Hematopoietic multipotent progenitor cell (in vitro differentiated cells): ENCODE measurements around the gene CDC42BPA. TPM values are rescaled to one million over a fixed set of nuclear protein-coding genes. Genes with fewer than 3 reads are reported as not detected.
"Not testable (repeated sequence)": the region's sequence is repeated elsewhere in the genome, so short reads cannot be mapped to it uniquely, and the experiment has no call there.

ENCODE experiments used
- DNase-seq, 3 donors: peaks; one replicate each; pipeline ENCODE4 v3.0.0-alpha.2; 2011 to 2015; ENCODE audit warnings: low read depth in 2 of 3, low spot score in 2 of 3
- total RNA-seq: library from RNA; depleted of rRNA; stranded (reverse); fragments of >200 nt; gene quantifications from one replicate; pipeline ENCODE4 v1.2.3, GENCODE V29; 2012

The CDC42BPA gene
- total RNA-seq, 1 donor, result 10.2 TPM

GRCh38 chr1:227311389-227312001 is 6.8 kb downstream of the CDC42BPA start:
- no peak for DNase-seq

DNA sequence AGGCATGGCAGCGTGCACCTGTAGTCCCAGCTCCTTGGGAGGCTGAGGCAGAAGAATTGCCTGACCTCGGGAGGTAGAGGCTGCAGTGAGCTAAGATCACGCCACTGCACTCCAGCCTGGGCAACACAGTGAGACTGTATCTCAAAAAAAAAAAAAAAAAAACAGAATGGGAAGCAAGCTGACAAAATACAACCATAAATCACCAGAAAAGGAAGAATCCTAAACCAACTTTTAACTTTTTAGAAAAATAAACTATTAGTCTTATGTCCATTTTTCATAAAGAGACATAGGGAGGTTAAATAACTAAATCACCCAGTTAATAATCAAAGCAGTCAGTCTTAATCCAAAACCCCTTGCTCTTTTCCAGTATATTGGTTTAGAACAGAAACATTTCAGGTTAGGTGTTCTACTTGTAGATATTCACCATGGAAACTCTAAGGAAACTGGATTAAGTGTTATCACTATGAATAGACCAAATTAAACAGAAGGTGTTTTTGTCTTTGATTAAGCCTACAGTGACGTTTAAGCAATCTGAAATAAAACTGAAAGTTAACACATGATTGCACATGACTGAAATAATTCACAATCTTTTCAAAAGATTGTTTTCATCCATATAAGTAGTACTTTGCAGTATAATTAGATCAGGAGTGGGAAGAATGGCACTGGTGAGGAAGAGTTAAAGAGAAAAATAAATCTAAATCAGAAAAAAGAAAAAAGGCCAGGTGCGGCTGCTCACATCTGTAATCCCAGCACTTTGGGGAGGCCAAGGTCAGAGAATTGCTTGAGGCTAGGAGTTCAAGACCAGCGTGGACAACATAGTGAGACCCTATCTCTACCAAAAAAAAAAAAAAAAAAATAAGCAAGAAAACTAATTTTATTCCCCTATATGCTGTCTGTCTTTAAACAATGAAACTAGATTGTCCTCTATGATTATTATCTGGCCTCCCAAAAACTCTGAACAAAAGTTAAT is 9.6 kb downstream of the CDC42BPA start:
- DNase-seq, result no peak

DNA sequence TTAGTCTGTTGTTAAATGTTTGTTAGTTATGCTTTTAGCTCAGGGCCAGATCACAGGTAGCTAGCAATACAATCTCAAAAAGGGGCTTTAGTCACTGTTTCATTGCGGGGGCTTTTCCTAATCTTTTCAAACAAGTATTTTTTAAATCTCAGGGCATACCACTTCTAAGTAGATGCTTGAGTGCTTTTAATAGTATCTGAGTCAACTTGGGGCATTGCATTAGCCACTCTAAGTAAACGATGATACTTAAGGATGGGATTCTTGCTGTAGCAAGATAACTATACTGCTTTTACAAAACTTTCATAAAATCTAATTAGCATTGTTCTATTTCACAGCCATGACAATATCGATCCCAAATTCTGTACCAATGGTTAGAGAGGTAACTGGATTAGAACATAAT is 11.6 kb downstream of the CDC42BPA start:
- no peak for DNase-seq

DNA sequence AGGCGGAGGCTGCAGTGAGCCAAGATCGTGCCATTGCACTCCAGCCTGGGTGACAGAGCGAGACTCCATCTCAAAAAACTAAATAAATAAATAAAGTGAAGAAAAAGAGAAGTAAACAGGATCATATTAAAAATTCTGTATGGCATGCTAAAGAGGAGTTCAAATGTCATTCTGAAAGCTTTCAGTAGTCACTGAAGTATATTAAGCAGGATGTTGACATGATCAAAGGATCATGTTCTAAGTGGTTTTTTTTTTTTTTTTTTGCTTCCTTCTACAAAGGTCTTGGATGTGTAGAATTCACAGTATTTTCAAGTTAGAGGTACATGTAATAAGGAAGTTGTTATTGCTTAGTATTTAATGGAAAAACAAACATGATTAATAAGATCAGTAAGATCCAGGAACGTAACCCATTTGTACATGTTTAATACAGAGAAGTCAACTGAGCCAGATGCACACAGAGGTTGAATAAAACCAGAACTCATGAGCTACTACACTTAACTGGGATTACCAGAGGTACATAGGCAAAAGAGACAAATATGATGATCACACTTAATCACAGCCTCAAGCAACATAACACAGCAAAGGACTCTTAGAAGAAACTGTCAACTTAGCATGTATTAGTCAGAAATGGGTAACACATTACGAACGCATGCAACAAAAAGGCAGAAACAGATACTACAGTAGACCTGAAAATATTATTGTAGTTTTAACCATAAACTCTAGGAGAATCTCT is 12.2 kb downstream of the CDC42BPA start:
- DNase-seq, result no peak

DNA sequence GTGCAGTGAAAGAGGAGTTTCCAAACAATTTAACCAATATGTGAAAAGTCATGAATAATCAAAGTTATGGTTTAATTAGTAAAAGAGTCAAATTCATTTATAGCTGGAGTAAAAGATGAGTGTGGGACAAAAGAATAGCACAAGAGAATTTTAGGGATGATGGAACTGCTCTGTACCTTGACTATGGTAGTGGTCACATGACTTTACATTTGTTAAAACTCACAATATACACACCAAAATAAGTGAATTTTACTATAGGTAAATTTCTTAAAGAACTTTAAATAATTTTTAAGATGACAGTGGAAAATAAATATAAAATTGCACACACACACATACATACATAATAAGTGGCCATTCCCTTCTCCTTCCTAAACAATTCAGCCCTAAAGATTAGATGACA is 13.6 kb downstream of the CDC42BPA start:
- DNase-seq, result no peak

DNA sequence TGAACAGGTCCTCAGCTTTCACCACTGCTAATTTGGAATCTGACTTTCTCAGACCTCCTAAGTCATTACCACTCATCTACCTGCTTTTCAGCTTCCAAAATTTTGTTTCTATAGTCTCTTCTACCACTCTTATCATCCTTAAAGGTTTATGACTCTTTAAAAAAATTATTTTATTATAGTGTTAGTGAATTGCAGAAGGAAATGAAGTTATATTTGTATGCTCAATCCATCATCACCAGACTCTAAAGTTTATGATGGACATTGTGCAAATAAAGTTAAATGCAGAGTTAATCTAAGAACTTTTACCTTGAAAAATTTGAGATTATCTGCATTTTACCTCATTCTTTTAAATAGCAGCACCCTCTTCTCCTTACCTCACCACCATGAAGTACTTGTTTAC is 14.6 kb downstream of the CDC42BPA start:
- no peak for DNase-seq

DNA sequence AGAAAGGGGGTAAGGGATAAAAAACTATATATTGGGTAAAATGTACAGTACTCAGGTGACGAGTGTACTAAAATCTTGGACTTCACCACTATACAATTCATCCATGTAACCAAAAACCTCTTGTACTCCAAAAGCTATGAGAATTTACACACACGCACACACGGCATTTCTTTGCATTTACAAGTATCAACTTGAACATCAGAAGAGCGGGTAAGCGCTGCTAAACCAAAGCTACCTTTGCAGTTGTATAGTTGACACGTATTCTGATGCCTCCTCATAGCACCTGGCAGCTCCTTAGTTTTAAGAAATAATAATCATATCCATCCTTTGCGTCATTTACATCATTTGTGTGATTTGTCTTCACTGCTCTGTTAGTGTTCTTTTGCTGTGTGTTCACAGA is 17.6 kb downstream of the CDC42BPA start:
- no peak for DNase-seq

DNA sequence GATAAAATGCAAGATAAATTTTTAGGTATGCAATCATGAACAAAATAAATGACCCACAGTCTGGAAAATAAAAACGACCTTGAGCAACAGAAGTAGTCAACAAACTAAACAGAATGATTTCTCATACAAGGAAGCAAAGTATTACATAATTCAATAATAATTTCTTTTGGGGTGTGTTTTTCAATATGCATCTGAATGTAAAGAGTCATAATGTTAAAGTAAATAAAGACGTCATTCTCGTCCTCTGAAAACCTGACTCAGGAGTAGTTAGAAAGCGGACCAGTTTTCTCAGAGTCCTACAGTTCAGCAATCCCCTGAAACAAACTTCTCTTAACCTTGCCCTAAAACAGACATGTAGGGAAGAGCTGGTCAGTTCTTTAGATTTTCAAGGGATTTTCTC is 18.6 kb downstream of the CDC42BPA start:
- DNase-seq, result no peak

DNA sequence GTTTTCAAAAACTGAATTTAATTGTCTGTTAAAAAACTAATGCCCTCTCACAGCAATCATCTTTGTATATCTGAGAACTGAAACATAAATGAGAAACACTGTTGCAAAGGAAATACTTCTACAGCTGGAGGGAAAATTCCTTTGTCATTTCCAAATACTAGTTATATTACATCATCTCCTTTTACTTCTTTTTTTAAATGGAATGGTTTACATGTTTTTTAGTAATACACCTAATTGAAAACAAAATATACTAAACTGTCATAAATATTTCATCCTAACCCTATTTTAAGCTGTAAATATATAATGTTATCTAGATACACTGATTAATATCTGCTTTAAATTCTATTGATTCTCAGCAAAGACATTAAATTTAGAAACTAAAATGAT is 19.1 kb downstream of the CDC42BPA start:
- no peak for DNase-seq

DNA sequence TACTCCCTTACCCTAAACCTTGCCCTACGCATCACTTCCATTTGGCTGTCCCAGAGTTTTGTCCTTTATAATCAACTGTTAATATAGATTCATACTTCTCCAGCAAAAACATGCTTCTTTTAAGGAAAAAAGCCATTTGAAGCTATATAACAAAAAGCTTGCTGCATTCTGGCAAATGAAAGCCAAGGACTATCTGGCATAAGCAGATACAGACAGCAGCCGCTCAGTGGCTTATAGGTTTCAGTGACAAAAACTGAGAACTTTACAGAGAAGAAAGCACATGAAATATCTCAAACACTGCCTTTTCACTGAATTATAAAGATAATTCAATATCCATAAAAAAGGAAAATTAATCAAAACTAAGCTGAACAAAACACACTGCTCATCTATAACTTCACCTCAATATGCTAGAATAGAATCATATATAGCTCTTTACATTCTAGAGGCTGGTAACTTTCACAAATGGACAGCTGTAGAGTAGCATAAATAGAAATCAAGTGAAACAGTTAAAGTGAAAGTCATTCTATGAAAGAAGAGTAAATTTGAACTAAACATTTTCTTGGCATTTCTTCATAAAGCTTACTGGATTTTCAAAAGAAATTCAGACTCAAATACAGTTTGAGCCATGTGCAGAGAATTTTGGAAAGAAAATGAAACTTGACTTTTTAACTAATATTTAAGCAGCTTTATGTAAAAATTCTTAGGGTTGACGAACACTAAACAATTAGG is 19.6 kb downstream of the CDC42BPA start:
- no peak for DNase-seq

GRCh38 chr1:227297073-227297793 is 21.1 kb downstream of the CDC42BPA start:
- DNase-seq, result no peak

GRCh38 chr1:227295609-227296008 is 22.7 kb downstream of the CDC42BPA start:
- no peak for DNase-seq

- DNase-seq, result no peak
These were observed 32.5 kb downstream of the CDC42BPA start for GRCh38 chr1:227285745-227286144.

GRCh38 chr1:227281371-227281770 is 36.9 kb downstream of the CDC42BPA start:
- no peak for DNase-seq

GRCh38 chr1:227280836-227281235 is 37.5 kb downstream of the CDC42BPA start:
- DNase-seq, result no peak

DNA sequence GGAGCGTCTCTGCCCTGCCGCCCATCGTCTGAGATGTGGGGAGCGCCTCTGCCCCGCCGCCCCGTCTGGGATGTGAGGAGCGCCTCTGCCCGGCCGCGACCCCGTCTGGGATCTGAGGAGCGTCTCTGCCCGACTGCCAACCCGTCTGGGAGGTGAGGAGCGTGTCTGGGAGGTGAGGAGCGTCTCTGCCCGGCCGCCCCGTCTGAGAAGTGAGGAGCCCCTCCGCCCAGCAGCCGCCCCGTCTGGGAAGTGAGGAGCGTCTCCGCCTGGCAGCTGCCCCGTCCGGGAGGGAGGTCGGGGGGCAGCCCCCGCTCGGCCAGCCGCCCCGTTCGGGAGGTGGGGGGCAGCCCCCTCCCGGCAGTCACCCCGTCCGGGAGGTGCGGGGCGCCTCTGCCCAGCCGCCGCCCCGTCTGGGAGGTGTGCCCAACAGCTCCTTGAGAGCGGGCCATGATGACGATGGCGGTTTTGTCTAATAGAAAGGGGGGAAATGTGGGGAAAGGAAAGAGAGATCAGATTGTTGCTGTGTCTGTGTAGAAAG is 42.1 kb downstream of the CDC42BPA start:
- DNase-seq, result not testable (repeated sequence)

DNA sequence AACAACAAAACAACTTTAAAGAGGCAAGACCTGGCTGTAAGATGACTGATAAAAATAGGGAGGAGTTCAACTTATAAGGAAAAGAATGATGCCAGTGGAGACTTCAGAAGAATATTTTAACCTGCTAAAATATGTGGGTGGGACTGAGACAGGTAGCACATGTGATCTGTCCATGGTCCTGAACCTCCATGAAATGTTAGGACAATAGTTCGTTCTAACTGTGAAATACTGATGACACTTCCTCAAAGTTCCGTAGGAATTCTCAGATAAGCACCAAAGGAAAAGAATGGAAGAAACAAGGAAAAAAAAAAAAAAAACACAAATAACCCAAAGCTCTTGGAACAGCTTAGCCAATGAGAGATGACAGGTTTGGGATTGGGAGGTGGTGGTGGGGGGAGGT is 44.7 kb downstream of the CDC42BPA start:
- peak in 2 of 3 donors; percentile 17 to 46 for DNase-seq

DNA sequence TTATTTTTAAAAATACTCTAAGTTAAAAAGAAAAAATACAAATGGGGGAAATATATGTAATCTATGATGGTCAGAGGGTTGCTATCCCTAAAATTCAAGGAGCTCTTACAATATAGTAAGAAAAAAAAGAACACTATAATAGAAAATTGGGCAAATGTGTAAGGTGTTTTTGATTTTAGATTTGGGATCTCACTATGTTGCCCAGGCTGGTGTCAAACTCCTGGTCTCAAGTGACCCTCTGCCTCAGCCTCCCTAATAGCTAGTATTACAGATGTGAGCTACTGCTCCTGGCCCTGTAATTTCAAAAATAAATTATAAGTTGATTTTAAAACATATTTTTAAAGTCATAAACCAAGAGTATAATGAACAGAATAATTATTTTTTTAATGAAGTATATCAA is 45.9 kb downstream of the CDC42BPA start:
- DNase-seq, result no peak

GRCh38 chr1:227270554-227270953 is 47.7 kb downstream of the CDC42BPA start:
- DNase-seq, result no peak

GRCh38 chr1:227268943-227269342 is 49.3 kb downstream of the CDC42BPA start:
- no peak for DNase-seq
